GM23338 (cell line): ENCODE results near the gene PIK3IP1. TPM values are rescaled to one million over a fixed set of nuclear protein-coding genes. Genes with fewer than 3 reads are reported as not detected.

Experiments used
- ATAC-seq: fragments of 200-7000 bp; cut with Tn5 transposase; 3 replicates; pipeline ENCODE4 v1.9.1; 2020
- DNase-seq: peaks from one replicate; pipeline ENCODE4 v3.0.0-alpha.2; 2015; ENCODE audit warnings: low spot score
- H2AFZ ChIP-seq: fragments of 200-600 bp; sonication (generic); 2 replicates; pipeline ENCODE4 v1.8.0; 2016; ENCODE audit warnings: antibody characterized with exemption, mild to moderate bottlenecking, moderate library complexity
- H3F3A ChIP-seq: fragments of 200-600 bp; sonication (generic); replicated peaks from 2 replicates; pipeline ENCODE4 v1.8.0; 2017; ENCODE audit warnings: antibody characterized with exemption, mixed run types, low read depth
- H3K27ac ChIP-seq: fragments of 200-600 bp; sonication (generic); 2 replicates; pipeline ENCODE4 v1.6.1; 2016; ENCODE audit warnings: low read depth
- H3K27me3 ChIP-seq: fragments of 200-600 bp; sonication (generic); 2 replicates; pipeline ENCODE4 v1.8.0; 2016; ENCODE audit warnings: mild to moderate bottlenecking, mixed run types, moderate library complexity; ENCODE audit not compliant: insufficient read depth
- H3K36me3 ChIP-seq: fragments of 200-600 bp; sonication (generic); 2 replicates; pipeline ENCODE4 v1.8.0; 2016; ENCODE audit warnings: mild to moderate bottlenecking; ENCODE audit not compliant: insufficient read depth
- H3K4me1 ChIP-seq: fragments of 200-600 bp; sonication (generic); 2 replicates; pipeline ENCODE4 v1.8.0; 2016; ENCODE audit warnings: mild to moderate bottlenecking, moderate library complexity; ENCODE audit not compliant: insufficient read depth
- H3K4me2 ChIP-seq: fragments of 200-600 bp; sonication (generic); 2 replicates; pipeline ENCODE4 v1.7.1; 2017; ENCODE audit warnings: mixed run types
- H3K4me3 ChIP-seq: fragments of 200-600 bp; sonication (generic); 2 replicates; pipeline ENCODE4 v1.6.1; 2016; ENCODE audit warnings: mixed run types
- H3K79me2 ChIP-seq: fragments of 200-600 bp; sonication (generic); replicated peaks from 2 replicates; pipeline ENCODE4 v1.8.0; 2017; ENCODE audit warnings: mild to moderate bottlenecking; ENCODE audit not compliant: insufficient read depth
- H3K9me2 ChIP-seq: fragments of 200-600 bp; sonication (generic); 2 replicates; pipeline ENCODE4 v1.8.0; 2017; ENCODE audit not compliant: insufficient read depth
- H4K20me1 ChIP-seq: fragments of 200-600 bp; sonication (generic); replicated peaks from 2 replicates; pipeline ENCODE4 v1.8.0; 2017; ENCODE audit warnings: mild to moderate bottlenecking; ENCODE audit not compliant: insufficient read depth
- H3K27ac Mint-ChIP-seq: 2 replicates; pipeline ENCODE4 v1.8.0; 2020; ENCODE audit warnings: inconsistent platforms, mild to moderate bottlenecking, moderate library complexity, mixed read lengths
- H3K27me3 Mint-ChIP-seq: 3 replicates; pipeline ENCODE4 v1.8.0; 2022; ENCODE audit warnings: low read depth, mild to moderate bottlenecking, moderate library complexity, mixed read lengths, inconsistent platforms; ENCODE audit not compliant: insufficient read depth, poor library complexity
- H3K36me3 Mint-ChIP-seq: 3 replicates; pipeline ENCODE4 v1.8.0; 2021; ENCODE audit warnings: low read depth, mild to moderate bottlenecking, inconsistent platforms, moderate library complexity, mixed read lengths
- H3K4me1 Mint-ChIP-seq: 3 replicates; pipeline ENCODE4 v1.8.0; 2020; ENCODE audit warnings: mild to moderate bottlenecking, inconsistent platforms, mixed read lengths
- H3K4me3 Mint-ChIP-seq: 3 replicates; pipeline ENCODE4 v1.8.0; 2021; ENCODE audit warnings: moderate library complexity, mild to moderate bottlenecking, inconsistent platforms, mixed read lengths
- H3K9me3 Mint-ChIP-seq: 3 replicates; pipeline ENCODE4 v1.8.0; 2020; ENCODE audit warnings: moderate library complexity, mild to moderate bottlenecking, inconsistent platforms, mixed read lengths
- CREB1 ChIP-seq: fragments of 250-450 bp; sonication (Bioruptor Pico); IDR thresholded peaks from 2 replicates; pipeline ENCODE4 v1.5.0; 2020; ENCODE audit warnings: low read depth, mild to moderate bottlenecking, moderate library complexity
- EZH2 ChIP-seq: fragments of 200-600 bp; sonication (generic); IDR thresholded peaks from one replicate; pipeline ENCODE4 v1.8.0; 2017; ENCODE audit warnings: antibody characterized with exemption, mild to moderate bottlenecking, low read depth; ENCODE audit not compliant: unreplicated experiment
- EZH2phosphoT487 ChIP-seq: fragments of 200-600 bp; sonication (generic); IDR thresholded peaks from one replicate; pipeline ENCODE4 v1.8.1; 2018; ENCODE audit warnings: antibody characterized with exemption; ENCODE audit not compliant: unreplicated experiment
- JUNB ChIP-seq: IDR thresholded peaks from one replicate; pipeline ENCODE4 v1.6.1; 2016; ENCODE audit warnings: antibody characterized with exemption; ENCODE audit not compliant: unreplicated experiment
- NANOG ChIP-seq: IDR thresholded peaks from 2 replicates; pipeline ENCODE4 v1.6.1; 2016; ENCODE audit warnings: antibody characterized with exemption, borderline replicate concordance
- POLR2AphosphoS5 ChIP-seq: IDR thresholded peaks from 2 replicates; pipeline ENCODE4 v1.6.1; 2016; ENCODE audit warnings: antibody characterized with exemption, low read depth
- STAT1 ChIP-seq: IDR thresholded peaks from one replicate; pipeline ENCODE4 v1.6.1; 2016; ENCODE audit warnings: antibody characterized with exemption; ENCODE audit not compliant: unreplicated experiment
- ZNF114 ChIP-seq: fragments of 250-450 bp; sonication (Bioruptor Pico); IDR thresholded peaks from 2 replicates; pipeline ENCODE4 v1.5.0; 2020; ENCODE audit warnings: mild to moderate bottlenecking, moderate library complexity
- ZNF331 ChIP-seq: fragments of 250-450 bp; sonication (Bioruptor Pico); IDR thresholded peaks from 2 replicates; pipeline ENCODE4 v1.5.0; 2020; ENCODE audit warnings: low read depth, mild to moderate bottlenecking, moderate library complexity
- polyA plus RNA-seq: library from polyadenylated mRNA; unstranded; fragments of >200 nt; fragmentation: Nextera tagmentation; extraction: Ambion mirVana; gene quantifications from 2 replicates; pipeline ENCODE4 v1.2.1, GENCODE V29; 2016
- total RNA-seq: library from RNA; depleted of rRNA; stranded (reverse); fragments of >200 nt; shearing (Covaris generic); gene quantifications from 2 replicates; pipeline ENCODE4 v1.2.3, GENCODE V29; 2014
- TF ChIP-seq, protein P1 (sequence below): IDR thresholded peaks from one replicate; pipeline ENCODE4 v1.6.1; 2018; ENCODE audit warnings: antibody characterized with exemption; ENCODE audit not compliant: unreplicated experiment
- TF ChIP-seq, protein P2 (sequence below), 2 experiments: fragments of 200-600 bp in 1 of 2; sonication (generic) in 1 of 2; conservative IDR thresholded peaks; 2 replicates each; pipeline versions ENCODE4 v1.5.1 to v1.6.1; 2016 to 2017; ENCODE audit warnings: antibody characterized with exemption in 2 of 2, low read depth in 2 of 2, mild to moderate bottlenecking in 2 of 2, moderate library complexity in 1 of 2
- TF ChIP-seq, protein P3 (sequence below): fragments of 250-450 bp; sonication (Bioruptor Pico); IDR thresholded peaks from 2 replicates; pipeline ENCODE4 v1.5.0; 2020; ENCODE audit warnings: mild to moderate bottlenecking, moderate library complexity
- TF ChIP-seq, protein P4 (sequence below): IDR thresholded peaks from 2 replicates; pipeline ENCODE4 v1.6.1; 2016; ENCODE audit warnings: antibody characterized with exemption

The PIK3IP1 gene
- total and polyA plus RNA-seq, 2 experiments from 2014 or later, result 1.1 to 2.2 TPM

DNA sequence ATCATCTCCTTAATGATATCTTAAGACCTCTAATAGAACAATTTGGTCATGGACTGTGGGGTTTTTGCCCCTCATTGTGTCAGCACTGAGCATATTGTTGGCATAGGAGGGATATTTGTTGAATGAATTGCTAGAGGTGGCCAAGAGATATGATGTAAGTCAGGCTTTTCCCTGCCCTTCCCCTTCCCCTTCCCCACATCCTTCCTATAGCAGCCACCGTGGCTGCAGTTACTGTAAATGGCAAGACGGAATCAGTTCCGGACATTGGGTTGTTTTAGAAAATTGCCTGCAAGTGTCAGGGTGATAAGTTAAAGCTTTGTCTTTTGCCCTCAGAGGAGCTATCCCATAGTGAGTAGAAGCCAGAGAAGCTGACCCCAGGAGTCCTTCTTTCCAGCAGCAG, 57.2 kb downstream of the PIK3IP1 start:
- Histone ChIP-seq H4K20me1 (peaks cover 27% of the 10 kb centered on the region), H2AFZ (no peak overlapping the region), H3K9me2 (no peaks in the 10 kb centered on the region), H3K4me3 (no peak overlapping the region), H3K4me1 (no peaks in the 10 kb centered on the region), H3K79me2 (peaks cover 6% of the 10 kb centered on the region), H3F3A (no peaks in the 10 kb centered on the region), H3K27me3 (no peaks in the 10 kb centered on the region), H3K36me3 (no peaks in the 10 kb centered on the region), H3K27ac (no peak overlapping the region), H3K4me2 (no peak overlapping the region)
- Mint-ChIP-seq H3K9me3 (no peaks in the 10 kb centered on the region), H3K36me3 (peaks cover 4% of the 10 kb centered on the region; the same call in 2 of the 3 replicates), H3K27me3 (no peaks in the 10 kb centered on the region), H3K27ac (0 out of 2 replicates have a peak overlapping the region, but pooled peaks have one; percentile 46), H3K4me3 (no peak overlapping the region), H3K4me1 (no peaks in the 10 kb centered on the region; the same call in 2 of the 3 replicates)
- ATAC-seq (no peak), DNase-seq (no peak)
- TF ChIP-seq ZNF114 (CRISPR knock-in tag) (no peak), EZH2phosphoT487 (no peak), CREB1 (CRISPR knock-in tag) (no peak), NANOG (no peak), ZNF331 (CRISPR knock-in tag) (no peak), EZH2 (no peak), STAT1 (no peak), POLR2AphosphoS5 (no peak), JUNB (no peak)
- TF ChIP-seq, protein P1, sequence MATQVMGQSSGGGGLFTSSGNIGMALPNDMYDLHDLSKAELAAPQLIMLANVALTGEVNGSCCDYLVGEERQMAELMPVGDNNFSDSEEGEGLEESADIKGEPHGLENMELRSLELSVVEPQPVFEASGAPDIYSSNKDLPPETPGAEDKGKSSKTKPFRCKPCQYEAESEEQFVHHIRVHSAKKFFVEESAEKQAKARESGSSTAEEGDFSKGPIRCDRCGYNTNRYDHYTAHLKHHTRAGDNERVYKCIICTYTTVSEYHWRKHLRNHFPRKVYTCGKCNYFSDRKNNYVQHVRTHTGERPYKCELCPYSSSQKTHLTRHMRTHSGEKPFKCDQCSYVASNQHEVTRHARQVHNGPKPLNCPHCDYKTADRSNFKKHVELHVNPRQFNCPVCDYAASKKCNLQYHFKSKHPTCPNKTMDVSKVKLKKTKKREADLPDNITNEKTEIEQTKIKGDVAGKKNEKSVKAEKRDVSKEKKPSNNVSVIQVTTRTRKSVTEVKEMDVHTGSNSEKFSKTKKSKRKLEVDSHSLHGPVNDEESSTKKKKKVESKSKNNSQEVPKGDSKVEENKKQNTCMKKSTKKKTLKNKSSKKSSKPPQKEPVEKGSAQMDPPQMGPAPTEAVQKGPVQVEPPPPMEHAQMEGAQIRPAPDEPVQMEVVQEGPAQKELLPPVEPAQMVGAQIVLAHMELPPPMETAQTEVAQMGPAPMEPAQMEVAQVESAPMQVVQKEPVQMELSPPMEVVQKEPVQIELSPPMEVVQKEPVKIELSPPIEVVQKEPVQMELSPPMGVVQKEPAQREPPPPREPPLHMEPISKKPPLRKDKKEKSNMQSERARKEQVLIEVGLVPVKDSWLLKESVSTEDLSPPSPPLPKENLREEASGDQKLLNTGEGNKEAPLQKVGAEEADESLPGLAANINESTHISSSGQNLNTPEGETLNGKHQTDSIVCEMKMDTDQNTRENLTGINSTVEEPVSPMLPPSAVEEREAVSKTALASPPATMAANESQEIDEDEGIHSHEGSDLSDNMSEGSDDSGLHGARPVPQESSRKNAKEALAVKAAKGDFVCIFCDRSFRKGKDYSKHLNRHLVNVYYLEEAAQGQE, result no peak
- TF ChIP-seq, protein P2, sequence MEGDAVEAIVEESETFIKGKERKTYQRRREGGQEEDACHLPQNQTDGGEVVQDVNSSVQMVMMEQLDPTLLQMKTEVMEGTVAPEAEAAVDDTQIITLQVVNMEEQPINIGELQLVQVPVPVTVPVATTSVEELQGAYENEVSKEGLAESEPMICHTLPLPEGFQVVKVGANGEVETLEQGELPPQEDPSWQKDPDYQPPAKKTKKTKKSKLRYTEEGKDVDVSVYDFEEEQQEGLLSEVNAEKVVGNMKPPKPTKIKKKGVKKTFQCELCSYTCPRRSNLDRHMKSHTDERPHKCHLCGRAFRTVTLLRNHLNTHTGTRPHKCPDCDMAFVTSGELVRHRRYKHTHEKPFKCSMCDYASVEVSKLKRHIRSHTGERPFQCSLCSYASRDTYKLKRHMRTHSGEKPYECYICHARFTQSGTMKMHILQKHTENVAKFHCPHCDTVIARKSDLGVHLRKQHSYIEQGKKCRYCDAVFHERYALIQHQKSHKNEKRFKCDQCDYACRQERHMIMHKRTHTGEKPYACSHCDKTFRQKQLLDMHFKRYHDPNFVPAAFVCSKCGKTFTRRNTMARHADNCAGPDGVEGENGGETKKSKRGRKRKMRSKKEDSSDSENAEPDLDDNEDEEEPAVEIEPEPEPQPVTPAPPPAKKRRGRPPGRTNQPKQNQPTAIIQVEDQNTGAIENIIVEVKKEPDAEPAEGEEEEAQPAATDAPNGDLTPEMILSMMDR (conservative IDR thresholded peaks at IDR 0.05; ENCODE audit: low read depth in 2 of 2), result no peak
- TF ChIP-seq, protein P3, sequence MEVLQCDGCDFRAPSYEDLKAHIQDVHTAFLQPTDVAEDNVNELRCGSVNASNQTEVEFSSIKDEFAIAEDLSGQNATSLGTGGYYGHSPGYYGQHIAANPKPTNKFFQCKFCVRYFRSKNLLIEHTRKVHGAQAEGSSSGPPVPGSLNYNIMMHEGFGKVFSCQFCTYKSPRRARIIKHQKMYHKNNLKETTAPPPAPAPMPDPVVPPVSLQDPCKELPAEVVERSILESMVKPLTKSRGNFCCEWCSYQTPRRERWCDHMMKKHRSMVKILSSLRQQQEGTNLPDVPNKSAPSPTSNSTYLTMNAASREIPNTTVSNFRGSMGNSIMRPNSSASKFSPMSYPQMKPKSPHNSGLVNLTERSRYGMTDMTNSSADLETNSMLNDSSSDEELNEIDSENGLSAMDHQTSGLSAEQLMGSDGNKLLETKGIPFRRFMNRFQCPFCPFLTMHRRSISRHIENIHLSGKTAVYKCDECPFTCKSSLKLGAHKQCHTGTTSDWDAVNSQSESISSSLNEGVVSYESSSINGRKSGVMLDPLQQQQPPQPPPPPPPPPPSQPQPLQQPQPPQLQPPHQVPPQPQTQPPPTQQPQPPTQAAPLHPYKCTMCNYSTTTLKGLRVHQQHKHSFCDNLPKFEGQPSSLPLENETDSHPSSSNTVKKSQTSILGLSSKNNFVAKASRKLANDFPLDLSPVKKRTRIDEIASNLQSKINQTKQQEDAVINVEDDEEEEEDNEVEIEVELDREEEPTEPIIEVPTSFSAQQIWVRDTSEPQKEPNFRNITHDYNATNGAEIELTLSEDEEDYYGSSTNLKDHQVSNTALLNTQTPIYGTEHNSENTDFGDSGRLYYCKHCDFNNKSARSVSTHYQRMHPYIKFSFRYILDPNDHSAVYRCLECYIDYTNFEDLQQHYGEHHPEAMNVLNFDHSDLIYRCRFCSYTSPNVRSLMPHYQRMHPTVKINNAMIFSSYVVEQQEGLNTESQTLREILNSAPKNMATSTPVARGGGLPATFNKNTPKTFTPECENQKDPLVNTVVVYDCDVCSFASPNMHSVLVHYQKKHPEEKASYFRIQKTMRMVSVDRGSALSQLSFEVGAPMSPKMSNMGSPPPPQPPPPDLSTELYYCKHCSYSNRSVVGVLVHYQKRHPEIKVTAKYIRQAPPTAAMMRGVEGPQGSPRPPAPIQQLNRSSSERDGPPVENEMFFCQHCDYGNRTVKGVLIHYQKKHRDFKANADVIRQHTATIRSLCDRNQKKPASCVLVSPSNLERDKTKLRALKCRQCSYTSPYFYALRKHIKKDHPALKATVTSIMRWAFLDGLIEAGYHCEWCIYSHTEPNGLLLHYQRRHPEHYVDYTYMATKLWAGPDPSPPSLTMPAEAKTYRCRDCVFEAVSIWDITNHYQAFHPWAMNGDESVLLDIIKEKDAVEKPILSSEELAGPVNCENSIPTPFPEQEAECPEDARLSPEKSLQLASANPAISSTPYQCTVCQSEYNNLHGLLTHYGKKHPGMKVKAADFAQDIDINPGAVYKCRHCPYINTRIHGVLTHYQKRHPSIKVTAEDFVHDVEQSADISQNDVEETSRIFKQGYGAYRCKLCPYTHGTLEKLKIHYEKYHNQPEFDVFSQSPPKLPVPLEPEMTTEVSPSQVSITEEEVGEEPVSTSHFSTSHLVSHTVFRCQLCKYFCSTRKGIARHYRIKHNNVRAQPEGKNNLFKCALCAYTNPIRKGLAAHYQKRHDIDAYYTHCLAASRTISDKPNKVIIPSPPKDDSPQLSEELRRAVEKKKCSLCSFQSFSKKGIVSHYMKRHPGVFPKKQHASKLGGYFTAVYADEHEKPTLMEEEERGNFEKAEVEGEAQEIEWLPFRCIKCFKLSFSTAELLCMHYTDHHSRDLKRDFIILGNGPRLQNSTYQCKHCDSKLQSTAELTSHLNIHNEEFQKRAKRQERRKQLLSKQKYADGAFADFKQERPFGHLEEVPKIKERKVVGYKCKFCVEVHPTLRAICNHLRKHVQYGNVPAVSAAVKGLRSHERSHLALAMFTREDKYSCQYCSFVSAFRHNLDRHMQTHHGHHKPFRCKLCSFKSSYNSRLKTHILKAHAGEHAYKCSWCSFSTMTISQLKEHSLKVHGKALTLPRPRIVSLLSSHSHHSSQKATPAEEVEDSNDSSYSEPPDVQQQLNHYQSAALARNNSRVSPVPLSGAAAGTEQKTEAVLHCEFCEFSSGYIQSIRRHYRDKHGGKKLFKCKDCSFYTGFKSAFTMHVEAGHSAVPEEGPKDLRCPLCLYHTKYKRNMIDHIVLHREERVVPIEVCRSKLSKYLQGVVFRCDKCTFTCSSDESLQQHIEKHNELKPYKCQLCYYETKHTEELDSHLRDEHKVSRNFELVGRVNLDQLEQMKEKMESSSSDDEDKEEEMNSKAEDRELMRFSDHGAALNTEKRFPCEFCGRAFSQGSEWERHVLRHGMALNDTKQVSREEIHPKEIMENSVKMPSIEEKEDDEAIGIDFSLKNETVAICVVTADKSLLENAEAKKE (CRISPR knock-in tag), result no peak
- TF ChIP-seq, protein P4, sequence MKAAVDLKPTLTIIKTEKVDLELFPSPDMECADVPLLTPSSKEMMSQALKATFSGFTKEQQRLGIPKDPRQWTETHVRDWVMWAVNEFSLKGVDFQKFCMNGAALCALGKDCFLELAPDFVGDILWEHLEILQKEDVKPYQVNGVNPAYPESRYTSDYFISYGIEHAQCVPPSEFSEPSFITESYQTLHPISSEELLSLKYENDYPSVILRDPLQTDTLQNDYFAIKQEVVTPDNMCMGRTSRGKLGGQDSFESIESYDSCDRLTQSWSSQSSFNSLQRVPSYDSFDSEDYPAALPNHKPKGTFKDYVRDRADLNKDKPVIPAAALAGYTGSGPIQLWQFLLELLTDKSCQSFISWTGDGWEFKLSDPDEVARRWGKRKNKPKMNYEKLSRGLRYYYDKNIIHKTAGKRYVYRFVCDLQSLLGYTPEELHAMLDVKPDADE, result no peak
